Measurements from ENCODE around the gene KDM8.

KDM8 gene

DNA sequence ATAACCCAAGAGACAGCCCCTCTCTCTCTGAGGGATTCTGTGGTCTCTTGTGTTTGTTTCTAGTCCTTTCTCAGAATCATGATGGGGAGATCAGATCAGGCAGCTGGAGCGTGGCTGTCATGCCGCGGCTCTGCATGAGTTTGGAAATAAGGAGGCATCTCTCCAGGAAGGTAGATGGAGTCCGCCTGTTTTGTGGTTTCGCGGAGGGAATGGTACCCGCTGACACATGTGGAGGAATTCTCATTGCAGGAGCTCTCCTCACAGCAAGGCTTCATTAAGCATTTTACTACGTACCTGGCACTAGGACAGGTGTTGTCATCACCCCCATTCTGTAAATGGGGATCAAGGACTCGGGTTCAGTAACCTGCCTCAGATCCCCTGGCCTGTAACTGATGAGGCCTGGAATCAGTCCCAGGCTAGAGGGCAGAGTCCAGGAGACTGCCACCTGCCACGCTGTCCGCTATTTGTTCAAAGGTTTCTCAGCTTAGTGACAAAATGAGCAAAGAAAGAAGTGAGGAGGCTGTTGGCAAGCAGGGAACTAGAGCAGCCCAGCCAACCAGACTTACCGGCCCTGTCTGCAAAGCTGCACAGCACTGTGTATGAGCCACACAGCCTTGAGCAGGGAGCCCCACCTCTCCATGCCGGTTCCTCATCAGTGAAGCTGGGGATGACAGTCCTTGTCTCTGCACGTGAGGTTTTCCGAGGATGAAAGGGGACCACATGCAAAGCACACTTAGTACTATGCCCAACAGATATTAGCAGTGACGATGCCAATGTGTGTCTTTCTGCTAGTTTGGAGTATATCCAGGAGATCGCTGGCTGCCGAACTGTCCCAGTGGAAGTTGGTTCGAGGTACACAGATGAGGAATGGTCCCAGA lies 11.0 kb downstream of the KDM8 start:
- TF ChIP-seq, protein P1, sequence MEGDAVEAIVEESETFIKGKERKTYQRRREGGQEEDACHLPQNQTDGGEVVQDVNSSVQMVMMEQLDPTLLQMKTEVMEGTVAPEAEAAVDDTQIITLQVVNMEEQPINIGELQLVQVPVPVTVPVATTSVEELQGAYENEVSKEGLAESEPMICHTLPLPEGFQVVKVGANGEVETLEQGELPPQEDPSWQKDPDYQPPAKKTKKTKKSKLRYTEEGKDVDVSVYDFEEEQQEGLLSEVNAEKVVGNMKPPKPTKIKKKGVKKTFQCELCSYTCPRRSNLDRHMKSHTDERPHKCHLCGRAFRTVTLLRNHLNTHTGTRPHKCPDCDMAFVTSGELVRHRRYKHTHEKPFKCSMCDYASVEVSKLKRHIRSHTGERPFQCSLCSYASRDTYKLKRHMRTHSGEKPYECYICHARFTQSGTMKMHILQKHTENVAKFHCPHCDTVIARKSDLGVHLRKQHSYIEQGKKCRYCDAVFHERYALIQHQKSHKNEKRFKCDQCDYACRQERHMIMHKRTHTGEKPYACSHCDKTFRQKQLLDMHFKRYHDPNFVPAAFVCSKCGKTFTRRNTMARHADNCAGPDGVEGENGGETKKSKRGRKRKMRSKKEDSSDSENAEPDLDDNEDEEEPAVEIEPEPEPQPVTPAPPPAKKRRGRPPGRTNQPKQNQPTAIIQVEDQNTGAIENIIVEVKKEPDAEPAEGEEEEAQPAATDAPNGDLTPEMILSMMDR (IDR thresholded peaks at IDR 0.05; ENCODE audit: control insufficient read depth, insufficient read depth, low read depth, low read length, missing control alignments): no peak
- H3K4me3 ChIP-seq (ENCODE audit: control insufficient read depth, low read depth, low read length): no peak overlapping the region
- DNase-seq (ENCODE audit: low read depth): no peak

DNA sequence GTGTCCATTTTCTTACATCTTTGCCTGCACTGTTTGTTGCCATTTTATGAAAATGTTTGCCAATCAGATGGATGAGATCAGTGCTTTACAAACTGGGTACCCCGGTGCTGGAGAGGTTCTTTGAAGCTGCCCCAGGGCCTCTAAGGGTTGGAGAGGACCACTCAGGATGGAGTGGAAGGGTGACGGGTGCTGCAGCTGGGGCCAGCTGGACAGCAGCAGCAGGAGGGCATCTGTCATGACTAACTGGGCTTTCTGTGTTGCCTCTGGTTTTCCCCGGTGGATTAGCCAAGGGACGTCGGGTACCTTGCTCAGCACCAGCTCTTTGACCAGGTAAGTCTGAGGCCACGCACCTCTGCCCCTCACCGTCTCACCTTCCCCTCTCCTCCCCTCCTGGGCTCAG lies 12.3 kb downstream of the KDM8 start:
- no peak for DNase-seq (ENCODE audit: low read depth)
- TF ChIP-seq, protein P1 (IDR thresholded peaks at IDR 0.05; ENCODE audit: control insufficient read depth, insufficient read depth, low read depth, low read length, missing control alignments): no peak

DNA sequence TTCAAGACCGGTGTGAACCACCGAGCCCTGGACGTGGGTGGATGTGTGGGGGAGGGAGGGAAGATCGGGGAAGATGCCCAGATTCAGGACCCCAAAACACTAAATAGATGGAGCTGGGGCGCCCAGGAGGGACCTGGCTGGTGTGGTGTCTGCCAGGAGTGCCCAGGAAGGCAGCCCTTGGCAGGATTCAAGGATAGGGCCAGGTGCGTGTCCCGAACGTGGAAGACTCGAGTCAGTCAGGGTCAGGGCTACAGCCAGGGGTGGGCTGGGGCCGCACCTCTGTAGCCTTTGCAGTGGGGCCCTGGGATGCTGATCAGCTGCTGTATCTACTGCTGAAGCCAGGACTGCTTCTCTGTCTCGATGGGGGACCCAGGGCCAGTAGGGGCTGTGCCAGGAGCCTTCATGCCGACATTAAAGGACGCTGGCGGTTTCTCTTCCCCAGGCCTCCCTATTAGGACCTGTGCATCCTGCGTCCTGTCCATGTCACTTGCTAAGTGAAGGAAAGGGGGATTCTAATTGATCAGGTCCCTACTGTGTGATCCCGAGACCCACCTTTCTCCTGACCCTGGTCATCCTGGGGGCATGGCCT lies 13.1 kb downstream of the KDM8 start:
- TF ChIP-seq, protein P1 (IDR thresholded peaks at IDR 0.05; ENCODE audit: control insufficient read depth, insufficient read depth, low read depth, low read length, missing control alignments): no peak
- no peak for DNase-seq (ENCODE audit: low read depth)
- no peak overlapping the region for H3K4me3 ChIP-seq (ENCODE audit: control insufficient read depth, low read depth, low read length)

More for the DNA sequence above, 12.3 kb downstream of the KDM8 start:
- no peak overlapping the region for H3K4me3 ChIP-seq (ENCODE audit: control insufficient read depth, low read depth, low read length)

DNA sequence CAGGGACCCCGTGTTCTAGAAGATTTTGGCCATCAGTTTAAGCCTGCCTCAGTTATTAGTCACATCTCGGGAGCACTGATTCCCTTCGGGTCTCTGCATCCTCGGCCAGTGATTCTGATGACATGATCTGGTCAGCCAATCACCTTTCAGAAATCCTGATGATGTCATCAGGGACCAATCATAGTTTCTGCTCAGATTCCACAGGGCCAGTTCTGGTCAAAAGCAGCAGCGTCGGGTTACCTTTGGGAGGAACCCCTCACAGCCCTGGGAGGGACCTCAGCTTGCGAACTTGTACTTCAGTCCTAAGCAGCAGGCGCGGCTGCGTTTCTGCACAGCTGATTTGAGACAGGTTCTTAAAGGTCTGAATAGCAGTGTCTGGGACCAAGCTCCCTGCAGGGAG lies 13.9 kb downstream of the KDM8 start:
- DNase-seq (ENCODE audit: low read depth): no peak
- TF ChIP-seq, protein P1 (IDR thresholded peaks at IDR 0.05; ENCODE audit: control insufficient read depth, insufficient read depth, low read depth, low read length, missing control alignments): no peak
- no peak overlapping the region for H3K4me3 ChIP-seq (ENCODE audit: control insufficient read depth, low read depth, low read length)

DNA sequence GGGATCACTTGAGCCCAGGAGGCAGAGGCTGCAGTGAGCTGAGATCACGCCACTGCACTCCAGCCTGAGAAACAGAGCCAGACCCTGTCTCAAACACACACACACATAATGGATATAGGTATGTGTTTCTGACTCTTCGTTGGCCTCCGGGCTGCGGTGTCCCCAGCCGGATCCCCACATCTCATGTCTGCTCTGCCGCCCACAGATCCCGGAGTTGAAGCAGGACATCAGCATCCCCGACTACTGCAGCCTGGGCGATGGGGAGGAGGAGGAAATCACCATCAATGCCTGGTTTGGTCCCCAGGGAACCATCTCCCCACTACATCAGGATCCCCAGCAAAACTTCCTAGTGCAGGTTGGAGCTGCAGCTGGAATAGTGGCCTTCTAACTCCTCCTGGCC lies 15.4 kb downstream of the KDM8 start:
- TF ChIP-seq, protein P1 (IDR thresholded peaks at IDR 0.05; ENCODE audit: control insufficient read depth, insufficient read depth, low read depth, low read length, missing control alignments): no peak
- H3K4me3 ChIP-seq (ENCODE audit: control insufficient read depth, low read depth, low read length): no peak overlapping the region

DNA sequence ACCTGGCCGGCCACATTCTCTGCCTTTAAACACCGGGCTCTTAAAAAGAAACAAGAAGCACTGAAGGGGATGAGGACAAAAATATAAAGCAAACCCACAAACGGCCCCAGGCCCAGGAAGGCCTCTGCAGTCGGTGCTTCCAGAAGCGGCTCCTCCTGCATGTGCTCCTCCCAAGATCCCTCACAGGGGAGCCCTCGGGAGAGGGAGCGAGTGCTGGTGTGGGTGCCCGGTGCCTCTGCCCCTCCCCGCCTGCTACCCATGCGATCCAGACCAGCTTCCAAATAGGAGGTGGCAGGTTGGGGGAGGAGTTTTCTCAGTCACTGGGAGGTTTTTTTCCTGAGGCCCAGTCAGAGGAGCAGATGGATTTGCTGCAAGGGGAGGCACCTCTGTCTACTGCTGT lies 15.8 kb downstream of the KDM8 start:
- no peak overlapping the region for H3K4me3 ChIP-seq (ENCODE audit: control insufficient read depth, low read depth, low read length)
- TF ChIP-seq, protein P1 (IDR thresholded peaks at IDR 0.05; ENCODE audit: control insufficient read depth, insufficient read depth, low read depth, low read length, missing control alignments): no peak
- DNase-seq (ENCODE audit: low read depth): no peak

More for the DNA sequence above, 15.4 kb downstream of the KDM8 start:
- DNase-seq (ENCODE audit: low read depth): no peak
